GM19452 (cell line): Measurements from ENCODE around the gene PHLDB2.

Experiments used
- ATAC-seq: cut with Tn5 transposase; IDR thresholded peaks from one replicate; pipeline ENCODE4 v1.9.1; 2021; ENCODE audit not compliant: unreplicated experiment

PHLDB2 gene

DNA sequence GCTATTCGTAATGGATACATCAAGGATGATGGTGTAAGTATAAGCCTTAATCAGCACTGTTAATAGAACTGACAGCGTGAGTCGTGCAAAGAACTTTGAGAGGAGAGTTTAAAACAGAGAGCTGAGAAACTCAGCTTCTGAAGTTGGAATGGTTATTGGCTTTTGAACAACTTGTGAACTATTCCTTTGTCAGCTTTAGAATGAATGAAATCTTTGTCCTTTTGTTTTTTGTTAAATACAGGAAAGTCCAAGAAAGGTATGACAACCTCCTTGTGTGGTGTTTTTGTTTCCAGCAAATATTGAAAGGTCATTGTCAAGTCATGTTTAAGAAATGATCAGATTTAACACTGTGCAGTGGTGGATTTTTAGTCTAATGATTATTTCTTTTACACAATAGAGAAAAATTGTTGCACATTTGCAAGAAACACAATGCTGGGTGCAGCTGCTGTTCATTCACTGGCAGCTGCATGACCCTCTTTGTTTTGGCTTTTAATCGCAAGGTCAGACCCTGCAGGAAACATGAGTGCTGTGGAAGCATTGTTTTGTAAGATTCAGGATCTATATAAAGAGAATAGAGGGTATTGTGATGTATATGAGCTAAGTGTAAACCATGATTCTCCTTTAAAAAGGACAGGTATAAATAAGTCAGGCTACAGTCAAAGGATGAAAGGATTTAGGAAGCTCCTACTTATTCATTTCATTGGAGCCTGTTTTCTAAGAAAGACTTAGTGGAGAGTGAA lies 98.1 kb downstream of the PHLDB2 start:
- no peak for ATAC-seq

DNA sequence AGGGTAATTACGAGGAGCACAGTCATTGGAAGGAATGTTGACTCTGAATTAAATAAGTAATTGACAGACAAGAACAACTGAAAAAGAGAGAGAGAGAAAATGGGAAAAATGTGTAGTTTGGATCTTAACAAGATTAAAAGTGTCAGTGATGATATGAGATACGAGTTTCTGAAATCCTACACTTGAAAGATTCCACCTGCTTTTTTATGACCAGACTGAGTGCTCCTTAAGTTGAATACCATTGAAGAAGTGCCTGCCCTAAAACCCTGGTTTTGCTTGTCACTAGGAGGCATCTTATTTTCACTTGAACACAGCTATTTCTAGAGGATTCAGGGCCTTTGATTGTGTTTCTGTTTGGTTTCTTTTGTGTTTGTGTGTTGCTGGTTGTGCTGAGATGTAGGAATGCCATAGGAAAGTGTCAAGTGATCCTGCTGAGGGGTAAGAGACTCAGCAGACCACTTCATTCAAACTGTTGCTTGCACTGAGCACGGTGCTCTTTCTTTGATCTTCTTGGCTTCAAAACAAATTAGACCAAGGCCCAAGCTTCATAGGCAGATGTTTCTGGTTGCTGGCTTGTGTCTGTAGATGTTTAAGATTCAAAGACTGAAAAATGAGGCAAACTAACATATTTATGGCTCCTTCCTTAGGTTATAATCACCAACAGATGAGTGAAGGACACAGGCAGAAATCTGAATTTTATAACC lies 102.5 kb downstream of the PHLDB2 start:
- no peak for ATAC-seq

DNA sequence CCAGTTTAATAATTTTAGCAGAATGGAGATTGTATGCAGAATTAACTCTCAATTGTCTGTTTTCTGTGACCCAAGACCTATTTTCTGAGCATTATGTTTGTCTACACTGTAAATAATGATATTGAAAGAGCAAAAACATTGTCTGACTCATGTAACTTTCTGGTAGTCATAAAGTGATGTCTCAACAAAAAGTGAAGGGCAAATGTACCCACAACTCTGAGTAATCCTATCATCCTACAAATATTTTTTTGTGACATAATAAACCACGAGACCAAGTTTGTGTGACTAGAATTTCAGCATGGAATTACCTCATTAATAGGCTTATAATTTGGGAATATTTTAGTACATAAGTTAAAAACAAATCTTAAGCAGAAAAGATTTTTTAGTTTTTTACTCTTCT lies 104.4 kb downstream of the PHLDB2 start:
- ATAC-seq, result no peak

DNA sequence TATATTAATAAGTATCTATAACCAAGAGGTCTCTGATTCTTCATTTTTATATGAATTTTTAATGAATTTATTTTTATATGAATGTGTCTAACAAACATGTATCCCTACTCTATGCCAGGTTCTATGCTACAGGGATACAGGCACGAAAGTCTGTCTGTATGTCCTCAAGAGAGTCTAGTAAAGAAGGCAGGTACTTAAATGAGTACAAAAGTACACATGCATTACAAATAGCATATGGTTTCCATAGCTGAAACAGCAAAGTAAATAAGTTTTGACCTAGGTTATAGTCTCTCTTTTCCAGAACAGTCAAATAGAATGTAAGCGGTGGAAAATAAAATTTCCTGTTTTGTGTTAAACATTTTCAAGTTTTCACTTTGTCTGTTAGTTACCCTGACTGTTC lies 106.4 kb downstream of the PHLDB2 start:
- ATAC-seq, result no peak

DNA sequence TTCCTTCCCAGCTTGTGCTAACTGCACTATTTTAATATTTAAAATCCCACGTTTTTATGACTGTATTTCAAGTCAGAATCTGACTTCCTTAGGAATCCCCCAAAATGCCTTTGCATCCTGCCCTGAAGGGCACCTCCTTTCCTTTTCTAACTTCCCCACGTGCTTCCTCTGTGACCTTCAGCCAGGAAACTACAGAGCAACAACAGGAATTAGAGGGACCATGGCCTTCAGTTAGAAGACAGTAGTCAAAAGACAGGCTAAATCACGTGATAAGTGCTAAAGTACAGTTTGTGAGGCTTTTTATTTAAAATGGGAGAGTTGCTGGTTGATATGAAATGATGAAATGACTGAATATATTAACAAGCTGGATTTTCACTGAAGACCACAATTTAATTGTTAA lies 108.0 kb downstream of the PHLDB2 start:
- no peak for ATAC-seq

DNA sequence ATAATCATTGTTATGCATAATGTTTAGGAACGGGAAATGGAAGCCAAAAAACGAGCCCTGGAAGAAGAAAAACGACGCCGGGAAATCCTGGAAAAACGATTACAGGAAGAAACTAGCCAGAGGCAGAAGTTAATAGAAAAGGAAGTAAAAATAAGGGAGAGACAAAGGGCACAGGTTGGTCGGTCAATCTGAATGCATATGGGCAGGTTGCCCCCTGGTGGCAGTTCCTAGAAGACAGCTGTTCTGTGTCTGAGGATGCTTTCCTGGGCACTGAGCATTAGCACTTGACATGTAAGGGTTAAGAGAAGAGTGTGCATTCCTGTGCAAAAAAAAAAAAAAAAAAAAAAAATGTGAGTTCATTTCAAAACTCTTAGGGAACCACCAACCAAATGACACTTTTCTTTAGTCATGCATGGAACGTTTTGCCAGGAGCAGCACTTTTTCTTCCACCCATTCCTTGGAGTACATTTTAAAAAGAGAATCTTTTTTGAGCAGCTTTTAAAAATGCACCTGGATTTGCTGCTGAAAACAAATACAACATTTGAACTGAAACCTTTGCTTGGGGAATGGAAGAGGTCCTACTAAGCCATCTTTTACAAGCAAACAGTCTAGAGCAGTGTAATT lies 108.7 kb downstream of the PHLDB2 start:
- ATAC-seq, result peak; percentile 94

DNA sequence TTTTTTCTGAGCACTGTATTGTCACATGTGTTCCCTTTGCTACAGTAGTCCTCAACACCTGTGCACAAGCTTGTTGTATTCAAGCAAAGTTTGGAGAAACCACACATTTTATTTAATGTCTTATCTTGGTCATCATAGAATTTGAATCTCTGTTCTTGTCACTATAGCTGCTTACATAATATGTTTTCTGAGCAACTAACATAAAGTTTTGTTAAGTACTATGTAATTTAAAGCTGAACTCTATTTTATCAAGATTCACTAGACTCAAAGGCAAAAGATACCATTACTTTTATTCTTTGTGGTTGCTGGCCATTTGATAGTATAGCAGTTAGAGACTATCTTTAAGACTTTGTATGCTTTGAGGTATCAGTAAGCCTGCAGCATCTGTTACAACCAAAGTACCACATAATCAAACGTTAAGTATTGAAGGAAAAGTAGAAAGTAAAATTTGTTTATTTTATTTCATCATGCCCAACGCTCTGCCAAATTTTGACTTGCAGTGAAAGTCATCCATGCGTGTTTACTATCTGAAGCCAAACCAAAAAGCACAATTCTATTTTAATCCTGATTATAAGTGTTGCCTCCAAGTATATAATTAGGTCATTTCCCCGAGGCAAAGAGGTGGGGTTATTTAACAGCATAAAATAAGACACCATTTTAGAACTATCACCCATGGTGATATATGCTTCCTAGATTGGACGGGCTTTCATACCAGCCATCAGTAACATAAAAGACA lies 109.4 kb downstream of the PHLDB2 start:
- no peak for ATAC-seq

DNA sequence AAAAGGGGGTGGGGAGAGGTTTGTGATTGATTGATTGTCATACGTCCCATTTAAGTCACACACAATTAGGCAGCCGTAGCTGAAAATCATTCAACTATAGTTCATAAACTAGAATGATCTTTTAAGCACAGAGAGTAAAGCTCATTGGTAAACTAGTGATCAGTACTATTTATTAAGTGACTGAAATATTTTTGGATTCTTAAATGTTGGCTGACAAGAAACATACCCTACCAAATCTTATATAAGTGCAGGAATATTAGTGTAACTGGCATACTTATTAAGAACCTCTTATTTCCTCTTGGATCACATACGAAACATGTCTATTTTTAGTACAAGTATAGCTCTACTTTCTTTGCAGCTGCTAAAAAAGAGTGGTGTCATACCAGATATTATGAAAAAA lies 111.3 kb downstream of the PHLDB2 start:
- ATAC-seq, result no peak

DNA sequence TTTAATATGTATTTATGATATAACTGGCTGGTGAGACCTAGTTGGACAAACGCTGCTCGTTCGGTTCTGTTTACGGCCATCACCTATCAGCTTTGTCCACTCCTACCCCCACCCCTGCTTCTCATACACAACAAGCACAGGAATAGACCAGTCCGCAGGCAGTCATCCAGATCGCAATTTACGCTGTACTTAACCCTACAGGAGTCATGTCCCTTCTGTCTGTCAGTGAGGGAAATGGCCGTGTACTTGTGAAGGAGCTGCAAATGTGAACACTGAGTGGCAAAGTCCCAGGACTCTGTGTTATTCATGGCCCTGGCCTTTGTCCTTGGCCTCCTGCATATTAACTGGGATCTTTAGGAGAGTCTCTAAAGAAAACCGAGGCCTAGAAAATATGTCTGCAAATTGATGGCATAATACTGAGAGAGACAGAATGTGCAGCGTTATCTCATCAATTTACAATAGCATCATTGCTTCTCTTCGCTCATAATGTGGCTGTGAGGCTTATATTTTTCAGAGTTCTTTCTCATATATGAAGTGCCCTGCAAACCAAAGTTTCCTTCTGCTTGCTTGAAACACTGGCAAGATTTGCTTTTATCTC lies 112.6 kb downstream of the PHLDB2 start:
- ATAC-seq, result no peak

DNA sequence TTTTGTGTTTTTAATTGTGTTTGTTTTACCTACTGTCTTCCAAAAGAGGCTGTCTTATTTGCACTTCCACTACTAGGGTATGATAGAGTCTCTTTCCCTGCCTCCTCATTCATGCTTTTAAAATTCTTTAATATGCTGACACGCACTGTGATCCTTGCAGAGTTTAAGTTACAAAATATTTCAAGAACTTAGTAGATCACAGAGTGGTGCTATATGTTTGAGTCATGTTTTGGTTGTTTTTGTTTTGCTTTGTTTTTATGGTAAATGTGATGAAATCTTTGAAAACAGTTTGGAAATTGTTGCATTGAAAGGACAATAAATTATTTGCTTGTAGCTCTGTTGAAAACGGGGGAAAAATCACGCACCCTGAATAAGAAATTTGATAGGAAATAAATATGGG lies 113.8 kb downstream of the PHLDB2 start:
- ATAC-seq, result no peak

DNA sequence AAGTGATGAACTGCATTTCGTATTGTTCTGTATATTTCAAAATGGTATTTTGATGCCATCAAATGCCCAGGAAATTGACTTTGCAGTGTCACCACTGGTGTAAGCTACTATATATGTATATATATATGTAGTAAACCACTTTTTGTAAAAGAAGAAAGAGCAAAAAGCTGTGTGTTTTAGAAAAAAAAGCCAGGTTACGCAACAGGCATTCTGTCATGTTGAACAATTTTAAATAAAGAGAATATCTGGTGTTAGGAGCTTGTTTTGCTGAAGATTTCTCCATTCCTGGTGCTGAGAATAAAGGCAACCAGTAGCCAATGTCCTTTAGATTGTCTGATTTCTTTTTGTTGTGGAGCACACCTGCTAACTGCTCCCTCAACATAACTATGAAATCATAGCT lies 116.1 kb downstream of the PHLDB2 start:
- no peak for ATAC-seq

DNA sequence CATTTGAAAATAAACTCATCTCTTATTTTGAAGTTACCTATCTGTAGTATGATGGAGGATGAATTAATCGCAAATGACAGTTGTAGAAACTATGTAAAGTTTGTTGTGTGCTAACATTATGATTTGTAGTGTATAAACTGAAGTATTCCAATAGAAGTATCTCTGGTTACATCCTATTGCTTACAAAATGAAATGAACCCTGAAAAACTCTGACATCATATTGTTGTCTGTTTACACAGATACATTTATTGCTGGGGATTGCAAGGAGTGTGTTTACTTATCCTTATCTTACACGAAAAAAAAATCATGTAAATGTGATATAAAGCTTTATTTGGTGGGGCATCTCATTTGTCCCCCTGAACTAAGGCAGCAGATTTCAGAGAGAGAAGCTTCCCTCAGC lies 117.2 kb downstream of the PHLDB2 start:
- no peak for ATAC-seq

DNA sequence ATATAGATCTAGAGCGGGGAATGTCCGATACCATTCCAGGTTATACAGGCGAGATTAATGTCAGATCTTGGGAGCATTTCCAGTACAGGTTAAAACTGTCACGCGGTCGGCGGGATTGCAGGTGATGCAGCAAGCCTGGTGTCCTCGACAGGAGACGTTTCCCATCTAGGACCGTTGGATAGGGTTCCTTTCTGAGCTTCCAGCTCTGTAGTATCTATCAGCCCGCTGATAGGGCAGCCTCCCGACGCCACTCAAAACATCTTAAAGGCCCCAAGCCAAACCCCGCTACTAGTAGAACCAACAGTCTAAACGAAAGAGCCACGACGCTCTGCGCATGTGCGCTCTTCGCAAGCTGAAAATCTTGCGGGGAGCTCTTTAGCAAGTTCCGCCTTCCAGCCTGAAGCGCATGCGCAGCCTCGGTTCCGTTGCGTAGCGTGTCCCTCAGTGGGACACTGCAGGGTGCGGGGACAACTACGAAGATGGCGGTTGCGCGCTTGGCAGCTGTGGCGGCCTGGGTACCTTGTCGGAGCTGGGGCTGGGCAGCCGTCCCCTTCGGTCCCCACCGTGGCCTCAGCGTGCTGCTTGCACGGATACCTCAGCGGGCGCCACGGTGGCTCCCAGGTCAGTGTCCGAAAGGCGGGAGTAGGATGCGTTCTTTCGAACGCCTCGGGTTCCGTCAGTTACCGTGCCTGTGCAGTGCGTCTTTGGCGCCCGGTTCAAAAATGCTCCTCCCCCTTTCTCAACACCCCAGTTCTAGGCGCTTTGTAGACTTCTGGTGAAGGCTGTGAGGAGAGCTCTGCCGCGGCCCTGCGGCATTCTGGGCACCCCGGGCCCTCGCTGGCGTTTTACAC lies 119.7 kb downstream of the PHLDB2 start, which contains the start of gene ABHD10:
TSS of gene ABHD10 (plus strand) at position 444 of the 851 bp plus-strand sequence. CDS start at position 480, 36 bp downstream.
- ATAC-seq, result peak; percentile 94

DNA sequence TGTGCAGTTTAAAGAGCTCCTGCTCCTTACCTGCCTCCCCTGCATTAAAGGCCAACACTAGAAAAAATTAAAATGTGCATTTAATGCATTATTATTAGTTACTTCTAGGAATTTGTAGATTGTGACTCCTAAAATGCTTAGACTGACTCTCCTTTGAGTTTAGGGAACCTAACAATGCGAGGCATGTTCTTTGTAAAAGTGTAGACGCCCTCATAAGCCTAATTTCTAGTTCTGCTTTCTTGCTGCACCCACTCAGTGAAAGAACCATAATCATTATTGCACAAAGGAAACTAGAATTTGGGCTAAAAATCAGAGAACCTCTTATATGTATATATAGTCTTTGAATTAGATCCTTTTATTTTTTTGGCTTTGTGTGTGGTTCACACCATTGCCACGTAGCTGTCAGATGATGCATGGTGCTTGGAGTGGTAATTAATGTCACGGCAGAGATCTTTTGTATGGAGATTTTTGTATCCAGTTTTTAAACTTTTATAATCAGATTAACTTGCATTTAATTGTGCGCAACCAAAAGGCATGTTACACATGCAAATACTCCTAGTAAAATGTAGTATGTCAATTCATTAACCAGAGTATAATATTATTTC lies 120.5 kb downstream of the PHLDB2 start:
- ATAC-seq, result peak; percentile 42

DNA sequence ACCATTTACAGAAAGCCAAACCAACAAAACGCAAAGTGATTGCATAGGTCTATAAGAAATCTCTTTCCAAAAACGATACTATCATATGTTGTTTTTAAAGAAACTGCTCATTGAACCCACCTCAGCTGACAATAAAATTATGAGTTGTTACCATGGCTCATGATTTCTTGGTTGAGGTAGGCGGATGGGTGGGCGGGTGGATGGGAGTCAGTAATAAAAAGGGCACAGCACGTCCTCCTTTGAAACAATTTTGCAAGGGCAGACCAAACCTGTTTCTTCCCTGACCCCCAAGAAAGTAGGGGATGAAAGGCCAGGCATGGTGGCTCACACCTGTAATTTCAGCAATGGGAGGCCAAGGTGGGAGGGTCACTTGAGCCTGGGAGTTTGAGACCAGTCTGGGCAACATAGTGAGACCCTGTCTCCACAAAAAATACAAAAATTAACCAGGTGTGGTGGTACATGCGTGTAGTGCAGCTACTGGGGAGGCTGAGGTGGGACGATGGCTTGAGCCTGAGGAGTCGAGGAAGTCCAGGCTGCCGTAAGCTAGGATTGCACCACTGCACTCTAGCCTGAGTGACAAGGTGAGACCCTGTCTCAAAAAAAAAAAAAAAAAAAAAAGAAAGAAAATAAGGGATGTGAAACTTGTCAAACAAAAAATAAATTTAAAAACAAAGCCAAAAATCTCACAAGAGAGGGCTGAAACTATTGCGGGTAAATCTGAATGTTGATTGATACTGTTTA lies 121.8 kb downstream of the PHLDB2 start:
- ATAC-seq, result no peak

DNA sequence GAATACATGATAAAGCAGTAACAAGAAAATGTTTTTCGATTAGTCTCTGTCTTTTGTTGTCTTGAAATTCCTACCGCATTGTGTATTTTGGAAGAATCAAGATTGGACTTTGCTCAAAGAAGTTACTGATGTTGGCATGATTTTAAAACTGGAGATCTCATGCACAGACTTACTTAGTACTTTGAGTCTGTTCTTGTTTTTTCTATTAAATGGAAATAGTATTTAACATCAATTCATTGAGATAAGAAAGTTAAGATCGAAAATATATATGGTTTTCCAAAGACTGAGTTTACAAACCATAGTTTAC lies 122.3 kb downstream of the PHLDB2 start:
- no peak for ATAC-seq

DNA sequence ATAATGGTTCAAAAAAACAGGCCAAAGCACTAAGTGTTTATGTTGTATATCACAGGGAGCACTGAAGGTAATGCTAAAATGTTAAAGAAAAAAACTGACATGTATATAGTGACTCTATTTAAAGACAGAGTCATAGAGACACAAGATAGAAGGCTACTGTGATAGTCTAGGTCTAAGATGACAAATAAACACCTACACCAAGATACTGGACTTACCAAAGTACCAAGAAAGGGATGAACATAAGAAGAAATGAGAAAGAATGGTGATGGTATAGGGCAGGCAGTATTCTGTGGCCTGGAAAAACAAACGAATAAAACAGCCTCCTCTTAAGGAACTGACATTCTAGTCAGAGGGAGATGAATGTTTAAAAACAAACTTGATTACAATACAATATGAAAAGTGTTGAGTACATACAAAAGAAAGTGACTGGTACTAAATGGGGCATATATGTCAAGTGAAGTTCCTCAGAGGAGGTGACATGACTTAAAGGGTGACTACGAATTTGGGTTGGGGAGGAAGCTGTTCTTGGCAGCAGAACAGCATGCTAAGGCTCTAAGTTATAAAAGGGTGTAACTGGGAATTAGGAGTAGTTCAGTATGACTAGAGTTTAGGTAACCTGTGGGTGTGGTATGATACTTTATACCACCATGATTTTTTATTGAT lies 125.7 kb downstream of the PHLDB2 start:
- ATAC-seq, result no peak

DNA sequence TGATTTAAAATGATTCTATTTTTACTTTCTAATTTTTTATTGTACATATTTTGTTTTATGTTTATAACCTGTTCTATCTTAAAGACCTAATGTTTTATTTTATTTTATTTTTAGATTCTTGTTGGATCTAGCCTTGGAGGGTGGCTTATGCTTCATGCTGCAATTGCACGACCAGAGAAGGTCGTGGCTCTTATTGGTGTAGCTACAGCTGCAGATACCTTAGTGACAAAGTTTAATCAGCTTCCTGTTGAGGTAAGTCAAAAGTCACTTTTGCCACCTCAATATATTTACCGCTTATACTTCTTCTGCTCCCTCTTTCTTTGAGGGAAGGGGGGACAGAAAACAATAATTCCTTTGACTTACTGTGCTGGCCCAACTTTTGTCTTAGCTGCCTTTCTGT lies 127.7 kb downstream of the PHLDB2 start:
- ATAC-seq, result no peak
